H9 (cell line): Measurements from ENCODE around the gene LGALS9. TPM values are rescaled to one million over a fixed set of nuclear protein-coding genes. Genes with fewer than 3 reads are reported as not detected.

ENCODE experiments used
- DNase-seq: peaks from one replicate; pipeline ENCODE4 v3.0.0-alpha.2; 2017
- H2AFZ ChIP-seq: one replicate; pipeline ENCODE4 v1.6.1; 2013; ENCODE audit warnings: mild to moderate bottlenecking, low read length, control low read depth, moderate library complexity
- H2AK5ac ChIP-seq: 2 replicates; pipeline ENCODE4 v1.6.1; 2013; ENCODE audit warnings: low read length, control low read depth, mixed read lengths; ENCODE audit not compliant: insufficient read length
- H2BK120ac ChIP-seq: one replicate; pipeline ENCODE4 v1.6.1; 2013; ENCODE audit warnings: low read depth, mild to moderate bottlenecking, low read length, control low read depth, inconsistent platforms; ENCODE audit not compliant: poor library complexity, severe bottlenecking
- H2BK12ac ChIP-seq: 2 replicates; pipeline ENCODE4 v1.6.1; 2013; ENCODE audit warnings: low read length, control low read depth, mixed read lengths, low read depth; ENCODE audit not compliant: insufficient read length
- H2BK15ac ChIP-seq: 2 replicates; pipeline ENCODE4 v1.6.1; 2013; ENCODE audit warnings: low read depth, low read length, control low read depth
- H2BK20ac ChIP-seq: one replicate; pipeline ENCODE4 v1.6.1; 2013; ENCODE audit warnings: low read depth, mild to moderate bottlenecking, low read length, control low read depth, inconsistent platforms; ENCODE audit not compliant: poor library complexity, severe bottlenecking
- H2BK5ac ChIP-seq: 2 replicates; pipeline ENCODE4 v1.6.1; 2013; ENCODE audit warnings: low read length, control low read depth, mixed read lengths; ENCODE audit not compliant: insufficient read length
- H3K14ac ChIP-seq: 2 replicates; pipeline ENCODE4 v1.6.1; 2013; ENCODE audit warnings: low read length, control low read depth; ENCODE audit not compliant: insufficient read depth
- H3K18ac ChIP-seq: 2 replicates; pipeline ENCODE4 v1.6.1; 2013; ENCODE audit warnings: low read depth, mild to moderate bottlenecking, mixed read lengths, low read length, control low read depth; ENCODE audit not compliant: insufficient read length
- H3K23ac ChIP-seq: 2 replicates; pipeline ENCODE4 v1.6.1; 2013; ENCODE audit warnings: low read length, control low read depth, mixed read lengths, low read depth; ENCODE audit not compliant: insufficient read length
- H3K23me2 ChIP-seq: 2 replicates; pipeline ENCODE4 v1.6.1; 2013; ENCODE audit warnings: low read depth, mild to moderate bottlenecking, mixed read lengths, low read length, control low read depth; ENCODE audit not compliant: insufficient read length, poor library complexity, severe bottlenecking
- H3K27ac ChIP-seq: 2 replicates; pipeline ENCODE4 v1.5.1; 2013; ENCODE audit warnings: low read length, control low read depth, mixed read lengths, low read depth; ENCODE audit not compliant: insufficient read length
- H3K27me3 ChIP-seq: 2 replicates; pipeline ENCODE4 v1.6.1; 2013; ENCODE audit warnings: low read length, control low read depth, inconsistent platforms; ENCODE audit not compliant: insufficient read depth
- H3K4ac ChIP-seq: 2 replicates; pipeline ENCODE4 v1.6.1; 2013; ENCODE audit warnings: low read depth, mild to moderate bottlenecking, control low read depth, inconsistent platforms, low read length, moderate library complexity
- H3K4me1 ChIP-seq: 2 replicates; pipeline ENCODE4 v1.6.1; 2013; ENCODE audit warnings: low read length, control low read depth, inconsistent platforms; ENCODE audit not compliant: insufficient read depth
- H3K4me2 ChIP-seq: 2 replicates; pipeline ENCODE4 v1.6.1; 2013; ENCODE audit warnings: low read length, control low read depth, mixed read lengths; ENCODE audit not compliant: insufficient read length, insufficient read depth
- H3K56ac ChIP-seq: 2 replicates; pipeline ENCODE4 v1.6.1; 2013; ENCODE audit warnings: low read depth, mild to moderate bottlenecking, mixed read lengths, low read length, control low read depth; ENCODE audit not compliant: insufficient read length
- H3K79me1 ChIP-seq: 2 replicates; pipeline ENCODE4 v1.6.1; 2013; ENCODE audit warnings: low read depth, mild to moderate bottlenecking, moderate library complexity, low read length, control low read depth, inconsistent platforms; ENCODE audit not compliant: insufficient read depth, poor library complexity, severe bottlenecking
- H3K79me2 ChIP-seq: 2 replicates; pipeline ENCODE4 v1.6.1; 2013; ENCODE audit warnings: low read length, control low read depth, inconsistent platforms; ENCODE audit not compliant: insufficient read depth
- H3K9ac ChIP-seq: 2 replicates; pipeline ENCODE4 v1.6.1; 2013; ENCODE audit warnings: low read length, control low read depth, mixed read lengths; ENCODE audit not compliant: insufficient read length; ENCODE audit errors: extremely low read depth
- H3K9me3 ChIP-seq: one replicate; pipeline ENCODE4 v1.6.1; 2013; ENCODE audit warnings: low read depth, low read length, inconsistent platforms; ENCODE audit not compliant: control insufficient read depth
- H3T11ph ChIP-seq: one replicate; pipeline ENCODE4 v1.6.1; 2013; ENCODE audit warnings: mild to moderate bottlenecking, low read length, control low read depth, inconsistent platforms
- H4K20me1 ChIP-seq: one replicate; pipeline ENCODE4 v1.6.1; 2013; ENCODE audit not compliant: control insufficient read depth, insufficient read length, insufficient read depth
- H4K5ac ChIP-seq: 2 replicates; pipeline ENCODE4 v1.6.1; 2013; ENCODE audit warnings: low read depth, mild to moderate bottlenecking, mixed read lengths, low read length, control low read depth; ENCODE audit not compliant: insufficient read length
- H4K8ac ChIP-seq: replicated peaks from 2 replicates; pipeline ENCODE4 v1.6.1; 2013; ENCODE audit warnings: low read length, control low read depth, mixed read lengths, low read depth; ENCODE audit not compliant: insufficient read length
- H4K91ac ChIP-seq: 2 replicates; pipeline ENCODE4 v1.6.1; 2013; ENCODE audit warnings: low read depth, mild to moderate bottlenecking, moderate library complexity, mixed read lengths, low read length, control low read depth; ENCODE audit not compliant: insufficient read length
- H3K27ac Mint-ChIP-seq, 3 experiments: 2 replicates in 2 of 3; 3 replicates in 1 of 3; pipeline ENCODE4 v1.8.0; 2020 to 2021; ENCODE audit warnings: mixed read lengths in 3 of 3, mild to moderate bottlenecking in 1 of 3, moderate library complexity in 1 of 3
- H3K27me3 Mint-ChIP-seq: 2 replicates; pipeline ENCODE4 v1.8.0; 2021; ENCODE audit warnings: low read depth, mild to moderate bottlenecking, moderate library complexity, mixed read lengths
- H3K36me3 Mint-ChIP-seq, 3 experiments: 2 replicates in 2 of 3; 3 replicates in 1 of 3; pipeline ENCODE4 v1.8.0; 2020 to 2021; ENCODE audit warnings: low read depth in 3 of 3, mixed read lengths in 3 of 3; ENCODE audit not compliant: insufficient read depth in 1 of 3
- H3K4me1 Mint-ChIP-seq, 2 experiments: 2 replicates each; pipeline ENCODE4 v1.8.0; 2020; ENCODE audit warnings: mixed read lengths in 2 of 2
- H3K4me3 Mint-ChIP-seq, 2 experiments: 2 replicates in 1 of 2; 3 replicates in 1 of 2; pipeline ENCODE4 v1.8.0; 2020 to 2021; ENCODE audit warnings: mild to moderate bottlenecking in 2 of 2, mixed read lengths in 2 of 2, moderate library complexity in 1 of 2
- H3K9me3 Mint-ChIP-seq, 2 experiments: 2 replicates in 1 of 2; 3 replicates in 1 of 2; pipeline ENCODE4 v1.8.0; 2020; ENCODE audit warnings: mild to moderate bottlenecking in 2 of 2, mixed read lengths in 2 of 2, moderate library complexity in 1 of 2
- WGBS: extraction: QIAGEN DNeasy Blood & Tissue Kit; methylation state at CpG from one replicate; pipeline ENCODE4 v1.1.7; 2013; ENCODE audit warnings: missing lambda C conversion rate, low lambda C conversion rate, mixed read lengths; ENCODE audit not compliant: insufficient read length; ENCODE audit errors: extremely low coverage; 5-methylcytosine and 5-hydroxymethylcytosine counted together
- total RNA-seq: library from RNA; stranded (reverse); gene quantifications from 2 replicates; pipeline ENCODE4 v1.2.1, GENCODE V29; 2021
- TF ChIP-seq, protein P1 (sequence below): fragments of 200-600 bp; sonication (generic); conservative IDR thresholded peaks from 3 replicates; pipeline ENCODE4 v1.8.0; 2021; ENCODE audit warnings: antibody characterized with exemption, mild to moderate bottlenecking

Gene LGALS9
- total RNA-seq, 1 experiment from 2014 or later = 2.5 TPM

DNA sequence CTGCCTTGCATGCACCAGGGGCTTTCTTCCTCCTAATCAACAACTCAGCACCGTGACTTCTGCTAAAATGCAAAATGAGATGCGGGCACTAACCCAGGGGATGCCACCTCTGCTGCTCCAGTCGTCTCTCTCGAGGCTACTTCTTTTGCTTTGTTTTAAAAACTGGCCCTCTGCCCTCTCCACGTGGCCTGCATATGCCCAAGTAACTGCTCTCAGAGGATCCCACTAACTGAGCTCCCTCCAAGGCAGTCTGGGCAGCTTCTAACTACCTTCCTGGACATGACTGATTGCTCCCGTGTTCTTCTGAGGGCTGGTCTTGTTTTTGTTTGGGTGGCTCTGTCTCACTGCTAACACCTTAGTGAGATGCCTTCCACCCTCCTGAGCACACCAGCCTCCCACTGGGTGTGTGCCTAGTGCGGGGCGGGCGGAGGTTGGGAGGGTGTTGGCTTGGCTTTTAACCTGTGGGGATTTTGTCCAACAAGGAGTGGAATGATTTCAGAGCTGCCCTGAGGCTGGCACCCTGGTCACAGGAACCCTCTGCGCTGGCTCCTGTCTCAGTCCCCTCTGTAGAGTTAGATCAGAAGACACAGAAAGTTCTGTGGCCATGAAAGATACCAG is 8.9 kb upstream of the LGALS9 start:
- H4K5ac ChIP-seq = no peak overlapping the region
- H2BK12ac ChIP-seq = no peak overlapping the region
- H3K4me3 Mint-ChIP-seq = no peak overlapping the region
- WGBS = no CpG with 5 or more reads among the region's 10 CpGs
- peak overlapping the region in 1 of 3 experiments; percentile 69; a peak in 2 of 7 replicates for H3K27ac Mint-ChIP-seq
- H3K79me1 ChIP-seq = no peaks in the 10 kb centered on the region
- no peak overlapping the region for H2AFZ ChIP-seq
- no peak overlapping the region for H3K23ac ChIP-seq
- no peaks in the 10 kb centered on the region for H3K9me3 ChIP-seq
- no peaks in the 10 kb centered on the region for H3K27me3 ChIP-seq
- H3K4me2 ChIP-seq = no peak overlapping the region
- H2BK5ac ChIP-seq = no peak overlapping the region
- H3T11ph ChIP-seq = no peak overlapping the region
- H3K9me3 Mint-ChIP-seq = no peaks in the 10 kb centered on the region
- no peak overlapping the region for H3K18ac ChIP-seq
- no peak overlapping the region for H2BK120ac ChIP-seq
- no peak overlapping the region for H3K4ac ChIP-seq
- no peaks in the 10 kb centered on the region for H4K20me1 ChIP-seq
- no peak overlapping the region for H3K27ac ChIP-seq
- no peak overlapping the region for H3K14ac ChIP-seq
- H2BK20ac ChIP-seq = no peak overlapping the region
- H3K56ac ChIP-seq = no peak overlapping the region
- no peaks in the 10 kb centered on the region for H3K4me1 ChIP-seq
- H4K91ac ChIP-seq = no peak overlapping the region
- no peak for DNase-seq
- H3K9ac ChIP-seq = no peak overlapping the region
- no peaks in the 10 kb centered on the region for H3K23me2 ChIP-seq
- no peaks in the 10 kb centered on the region for H3K27me3 Mint-ChIP-seq
- no peaks in the 10 kb centered on the region for H3K79me2 ChIP-seq
- peaks cover 7 to 60% (median 39%) of the 10 kb centered on the region in 3 experiments; a peak in 6 of 7 replicates for H3K36me3 Mint-ChIP-seq
- H2AK5ac ChIP-seq = no peak overlapping the region
- H2BK15ac ChIP-seq = no peak overlapping the region
- TF ChIP-seq, protein P1, sequence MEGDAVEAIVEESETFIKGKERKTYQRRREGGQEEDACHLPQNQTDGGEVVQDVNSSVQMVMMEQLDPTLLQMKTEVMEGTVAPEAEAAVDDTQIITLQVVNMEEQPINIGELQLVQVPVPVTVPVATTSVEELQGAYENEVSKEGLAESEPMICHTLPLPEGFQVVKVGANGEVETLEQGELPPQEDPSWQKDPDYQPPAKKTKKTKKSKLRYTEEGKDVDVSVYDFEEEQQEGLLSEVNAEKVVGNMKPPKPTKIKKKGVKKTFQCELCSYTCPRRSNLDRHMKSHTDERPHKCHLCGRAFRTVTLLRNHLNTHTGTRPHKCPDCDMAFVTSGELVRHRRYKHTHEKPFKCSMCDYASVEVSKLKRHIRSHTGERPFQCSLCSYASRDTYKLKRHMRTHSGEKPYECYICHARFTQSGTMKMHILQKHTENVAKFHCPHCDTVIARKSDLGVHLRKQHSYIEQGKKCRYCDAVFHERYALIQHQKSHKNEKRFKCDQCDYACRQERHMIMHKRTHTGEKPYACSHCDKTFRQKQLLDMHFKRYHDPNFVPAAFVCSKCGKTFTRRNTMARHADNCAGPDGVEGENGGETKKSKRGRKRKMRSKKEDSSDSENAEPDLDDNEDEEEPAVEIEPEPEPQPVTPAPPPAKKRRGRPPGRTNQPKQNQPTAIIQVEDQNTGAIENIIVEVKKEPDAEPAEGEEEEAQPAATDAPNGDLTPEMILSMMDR = no peak
- no peak overlapping the region for H4K8ac ChIP-seq
- no peaks in the 10 kb centered on the region for H3K4me1 Mint-ChIP-seq
